Activated naive CD4-positive, alpha-beta T cell treated with anti-CD3 and anti-CD28 coated beads, Interleukin-2, amount 10 ng/mL, durations not matched to agents 7 days and 5 days (primary cell): ENCODE results near the gene TRIML2.

ENCODE experiments used
- CTCF ChIA-PET: fragments of 350-600 bp; sonication (Branson Sonifier 250); formaldehyde crosslinking; loops from one replicate; lab custom pipeline; 2021; ENCODE audit warnings: antibody characterized with exemption; lab: Charles Lee
- DNase-seq: peaks from one replicate; pipeline ENCODE4 v3.0.0-alpha.2; 2020
- H3K27ac Mint-ChIP-seq: one replicate; pipeline ENCODE4 v1.8.0; 2021; ENCODE audit warnings: mild to moderate bottlenecking, moderate library complexity, mixed read lengths
- H3K27me3 Mint-ChIP-seq: one replicate; pipeline ENCODE4 v1.8.0; 2021; ENCODE audit warnings: mild to moderate bottlenecking, mixed read lengths
- H3K36me3 Mint-ChIP-seq: one replicate; pipeline ENCODE4 v1.8.0; 2021; ENCODE audit warnings: mixed read lengths
- H3K4me1 Mint-ChIP-seq: one replicate; pipeline ENCODE4 v1.8.0; 2021; ENCODE audit warnings: mixed read lengths
- H3K4me3 Mint-ChIP-seq: one replicate; pipeline ENCODE4 v1.8.0; 2021; ENCODE audit warnings: mild to moderate bottlenecking, moderate library complexity, mixed read lengths
- H3K9me3 Mint-ChIP-seq: one replicate; pipeline ENCODE4 v1.8.0; 2021; ENCODE audit warnings: mixed read lengths

The TRIML2 gene

DNA sequence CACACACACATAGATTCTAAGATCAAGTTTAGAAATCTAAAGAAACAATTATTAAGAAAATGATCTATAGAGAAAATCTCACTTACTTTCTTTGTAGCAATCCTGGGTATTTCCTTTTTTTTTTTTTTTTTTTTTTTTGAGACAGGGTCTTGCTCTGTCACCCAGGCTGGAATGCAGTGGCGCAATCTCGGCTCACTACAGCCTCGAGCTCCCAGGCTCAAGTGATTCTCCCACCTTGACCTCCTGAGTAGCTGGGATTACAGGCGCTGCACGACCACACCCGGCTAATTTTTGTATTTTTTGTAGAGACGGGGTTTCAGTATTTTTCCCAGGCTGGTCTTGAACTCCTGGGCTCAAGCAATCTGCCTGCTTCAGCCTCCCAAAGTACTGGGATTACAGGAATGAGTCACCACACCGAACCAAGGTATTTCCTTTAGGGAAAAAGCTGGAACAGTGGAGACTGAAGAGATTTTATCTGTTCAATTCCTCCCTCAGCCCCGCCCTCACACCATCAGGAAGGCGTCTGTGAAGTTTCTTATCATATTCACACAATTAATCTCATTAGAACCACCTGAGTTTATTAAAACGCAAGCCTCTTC, at the start of gene TRIML2:
Gene TRIML2 (minus strand): TSS at position 447 of the 599 bp plus-strand sequence. CDS start 4,235 bp downstream, outside the sequence.
- Mint-ChIP-seq H3K9me3 (peaks cover 21% of the 10 kb centered on the region), H3K36me3 (no peaks in the 10 kb centered on the region), H3K27ac (no peak within 1 kb of the TSS), H3K4me1 (no peaks in the 10 kb centered on the region), H3K4me3 (no peak within 1 kb of the TSS), H3K27me3 (no peaks in the 10 kb centered on the region)
- DNase-seq = no peak
- CTCF ChIA-PET = no interaction called here

DNA sequence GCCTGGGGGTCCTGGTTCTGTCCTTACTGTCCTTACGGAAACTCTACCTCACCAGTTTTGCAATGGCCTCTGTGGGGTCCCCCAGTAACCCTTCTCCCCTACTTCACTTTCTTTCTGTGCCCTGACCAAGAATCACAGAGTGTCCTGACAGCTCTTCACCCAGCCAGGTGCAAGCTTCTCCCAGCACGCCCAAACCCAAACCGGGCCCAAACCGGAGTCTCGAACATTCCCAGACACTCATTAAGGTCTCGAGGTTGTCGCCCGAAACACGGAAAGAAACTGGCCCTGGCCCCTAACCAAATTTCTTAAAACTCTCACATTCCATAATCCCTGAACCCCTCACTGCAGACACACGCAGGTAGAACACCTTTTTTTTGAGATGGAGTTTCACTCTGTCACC, 48.9 kb upstream of the TRIML2 start:
- Mint-ChIP-seq H3K9me3 (peaks cover 22% of the 10 kb centered on the region), H3K4me1 (no peaks in the 10 kb centered on the region), H3K36me3 (no peaks in the 10 kb centered on the region), H3K4me3 (no peak overlapping the region), H3K27me3 (no peaks in the 10 kb centered on the region), H3K27ac (no peak overlapping the region)
- DNase-seq = no peak
- CTCF ChIA-PET = no interaction called here

- H3K4me1 Mint-ChIP-seq = no peaks in the 10 kb centered on the region
- peaks cover 20% of the 10 kb centered on the region for H3K9me3 Mint-ChIP-seq
- H3K27me3 Mint-ChIP-seq = no peaks in the 10 kb centered on the region
- H3K4me3 Mint-ChIP-seq = no peak overlapping the region
- CTCF ChIA-PET = no interaction called here
- DNase-seq = no peak
- H3K27ac Mint-ChIP-seq = no peak overlapping the region
- no peaks in the 10 kb centered on the region for H3K36me3 Mint-ChIP-seq
Measured at GRCh38 chr4:188154668-188155405, 45.4 kb upstream of the TRIML2 start.

DNA sequence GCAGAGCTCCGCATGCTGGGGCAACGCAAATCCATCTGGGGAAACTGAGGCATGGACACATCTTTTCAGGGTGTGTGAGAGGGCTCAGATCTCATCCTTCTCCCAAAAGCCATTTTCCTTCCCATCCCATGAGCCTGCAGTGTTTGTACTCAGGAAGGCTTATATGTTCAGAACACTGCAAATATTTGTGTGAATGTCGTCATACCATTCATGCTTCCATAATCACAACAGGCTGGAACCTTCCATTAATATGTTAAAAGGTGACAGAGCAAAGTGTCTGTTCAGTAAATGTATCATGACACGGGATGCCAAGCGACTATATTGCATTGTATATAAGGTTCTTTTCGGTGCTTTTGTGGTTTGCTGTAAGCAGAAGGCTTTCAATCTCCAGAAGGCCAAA, 38.4 kb upstream of the TRIML2 start:
- DNase-seq = no peak
- no peaks in the 10 kb centered on the region for H3K27me3 Mint-ChIP-seq
- peaks cover 22% of the 10 kb centered on the region for H3K9me3 Mint-ChIP-seq
- CTCF ChIA-PET = no interaction called here
- no peaks in the 10 kb centered on the region for H3K36me3 Mint-ChIP-seq
- no peaks in the 10 kb centered on the region for H3K4me1 Mint-ChIP-seq
- H3K4me3 Mint-ChIP-seq = no peak overlapping the region
- no peak overlapping the region for H3K27ac Mint-ChIP-seq

- no peaks in the 10 kb centered on the region for H3K4me1 Mint-ChIP-seq
- H3K9me3 Mint-ChIP-seq = peaks cover 22% of the 10 kb centered on the region
- H3K27ac Mint-ChIP-seq = no peak overlapping the region
- CTCF ChIA-PET = no interaction called here
- no peak for DNase-seq
- H3K27me3 Mint-ChIP-seq = no peaks in the 10 kb centered on the region
- H3K4me3 Mint-ChIP-seq = no peak overlapping the region
- no peaks in the 10 kb centered on the region for H3K36me3 Mint-ChIP-seq
Measured at GRCh38 chr4:188147176-188147575, 37.8 kb upstream of the TRIML2 start.

DNA sequence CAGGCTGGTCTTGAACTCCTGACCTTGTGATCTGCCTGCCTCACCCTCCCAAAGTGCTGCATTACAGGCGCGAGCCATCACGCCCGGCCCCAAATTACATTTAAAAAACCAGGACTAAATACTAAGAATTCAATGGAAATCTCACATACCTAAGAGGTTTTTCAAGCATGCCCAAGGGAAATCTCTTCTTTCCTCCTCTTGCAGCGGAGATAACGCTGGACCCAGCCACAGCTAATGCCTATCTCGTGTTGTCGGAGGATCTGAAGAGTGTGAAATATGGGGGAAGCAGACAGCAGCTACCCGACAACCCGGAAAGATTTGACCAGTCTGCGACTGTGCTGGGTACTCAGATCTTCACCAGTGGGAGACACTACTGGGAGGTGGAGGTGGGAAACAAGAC, 37.2 kb upstream of the TRIML2 start:
- H3K27me3 Mint-ChIP-seq = no peaks in the 10 kb centered on the region
- H3K9me3 Mint-ChIP-seq = peaks cover 22% of the 10 kb centered on the region
- H3K4me3 Mint-ChIP-seq = no peak overlapping the region
- DNase-seq = no peak
- no peaks in the 10 kb centered on the region for H3K4me1 Mint-ChIP-seq
- CTCF ChIA-PET = no interaction called here
- no peaks in the 10 kb centered on the region for H3K36me3 Mint-ChIP-seq
- H3K27ac Mint-ChIP-seq = no peak overlapping the region

GRCh38 chr4:188145601-188146000, 36.2 kb upstream of the TRIML2 start:
- no peak overlapping the region for H3K27ac Mint-ChIP-seq
- H3K27me3 Mint-ChIP-seq = no peaks in the 10 kb centered on the region
- no peaks in the 10 kb centered on the region for H3K36me3 Mint-ChIP-seq
- CTCF ChIA-PET = no interaction called here
- H3K4me1 Mint-ChIP-seq = no peaks in the 10 kb centered on the region
- H3K9me3 Mint-ChIP-seq = peaks cover 23% of the 10 kb centered on the region
- H3K4me3 Mint-ChIP-seq = no peak overlapping the region
- no peak for DNase-seq

DNA sequence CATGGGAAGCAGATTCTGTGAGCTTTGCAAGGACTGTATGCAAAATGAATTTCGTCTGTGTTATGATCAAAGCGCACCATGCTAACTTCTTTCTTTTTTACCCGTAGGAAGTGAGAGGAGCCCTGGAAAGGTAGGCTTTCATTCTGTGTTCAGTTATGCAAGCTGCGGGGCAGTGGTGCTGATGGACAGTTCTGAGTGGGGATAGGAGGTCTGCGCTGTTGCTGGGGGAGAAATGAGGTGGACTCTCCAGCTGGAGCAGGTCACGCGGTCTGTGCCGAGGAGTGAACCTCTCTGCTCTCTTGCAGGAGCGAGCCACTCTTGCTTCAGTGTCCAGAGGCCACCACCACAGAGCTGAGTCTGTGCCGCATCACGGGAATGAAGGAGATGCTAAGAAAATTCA, 34.3 kb upstream of the TRIML2 start:
- no peaks in the 10 kb centered on the region for H3K27me3 Mint-ChIP-seq
- DNase-seq = no peak
- CTCF ChIA-PET = no interaction called here
- H3K27ac Mint-ChIP-seq = no peak overlapping the region
- no peak overlapping the region for H3K4me3 Mint-ChIP-seq
- H3K4me1 Mint-ChIP-seq = no peaks in the 10 kb centered on the region
- no peaks in the 10 kb centered on the region for H3K36me3 Mint-ChIP-seq
- peaks cover 18% of the 10 kb centered on the region for H3K9me3 Mint-ChIP-seq

DNA sequence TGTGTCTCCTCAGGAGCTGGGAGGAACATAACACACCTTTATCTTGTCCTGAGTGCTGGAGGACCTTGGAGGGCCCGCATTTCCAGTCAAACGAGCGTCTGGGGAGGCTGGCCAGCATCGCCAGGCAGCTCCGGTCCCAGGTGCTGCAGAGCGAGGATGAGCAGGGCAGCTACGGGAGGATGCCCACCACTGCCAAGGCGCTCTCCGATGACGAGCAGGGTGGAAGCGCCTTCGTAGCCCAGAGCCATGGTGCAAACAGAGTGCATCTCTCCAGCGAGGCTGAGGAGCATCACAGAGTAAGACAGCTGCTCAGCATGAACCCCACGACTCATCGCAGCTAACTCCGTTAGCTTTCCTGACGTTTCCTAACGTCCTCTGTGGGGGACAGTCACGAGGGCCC, 30.3 kb upstream of the TRIML2 start:
- no peak for DNase-seq
- Mint-ChIP-seq H3K9me3 (peaks cover 15% of the 10 kb centered on the region), H3K4me1 (no peaks in the 10 kb centered on the region), H3K36me3 (no peaks in the 10 kb centered on the region), H3K27me3 (no peaks in the 10 kb centered on the region), H3K4me3 (no peak overlapping the region), H3K27ac (no peak overlapping the region)
- CTCF ChIA-PET = no interaction called here

DNA sequence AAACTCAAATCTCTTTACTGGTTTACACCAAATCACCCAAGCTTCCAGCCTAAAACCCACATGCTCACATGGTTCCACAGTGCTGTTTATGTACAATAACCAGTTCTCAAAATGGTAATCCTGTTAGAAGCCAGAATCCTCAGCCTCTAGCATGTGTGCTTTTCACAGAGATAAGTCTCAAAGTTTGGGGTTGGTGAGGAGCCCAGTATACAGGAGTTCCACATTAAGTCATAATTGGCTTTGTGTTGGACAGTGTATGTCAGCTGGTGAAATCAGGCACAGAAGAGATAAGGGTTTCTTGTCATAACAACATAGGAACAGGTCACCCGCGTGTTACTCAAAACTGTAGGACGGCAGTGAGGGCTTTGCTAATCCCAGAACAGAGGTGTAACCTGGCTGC, 29.7 kb upstream of the TRIML2 start, which contains the start of gene TRIML1:
Gene TRIML1 (plus strand): TSS at position 301 of the 400 bp plus-strand sequence. CDS start 118 bp downstream, outside the sequence.
- no peaks in the 10 kb centered on the region for H3K36me3 Mint-ChIP-seq
- H3K27me3 Mint-ChIP-seq = no peaks in the 10 kb centered on the region
- H3K4me3 Mint-ChIP-seq = no peak within 1 kb of the TSS
- H3K4me1 Mint-ChIP-seq = no peaks in the 10 kb centered on the region
- peaks cover 14% of the 10 kb centered on the region for H3K9me3 Mint-ChIP-seq
- H3K27ac Mint-ChIP-seq = no peak within 1 kb of the TSS
- CTCF ChIA-PET = no interaction called here
- no peak for DNase-seq

- no peaks in the 10 kb centered on the region for H3K4me1 Mint-ChIP-seq
- peaks cover 10% of the 10 kb centered on the region for H3K9me3 Mint-ChIP-seq
- H3K27me3 Mint-ChIP-seq = no peaks in the 10 kb centered on the region
- CTCF ChIA-PET = no interaction called here
- DNase-seq = no peak
- H3K27ac Mint-ChIP-seq = no peak overlapping the region
- no peaks in the 10 kb centered on the region for H3K36me3 Mint-ChIP-seq
- H3K4me3 Mint-ChIP-seq = no peak overlapping the region
Measured at GRCh38 chr4:188138227-188138626, 28.8 kb upstream of the TRIML2 start.

DNA sequence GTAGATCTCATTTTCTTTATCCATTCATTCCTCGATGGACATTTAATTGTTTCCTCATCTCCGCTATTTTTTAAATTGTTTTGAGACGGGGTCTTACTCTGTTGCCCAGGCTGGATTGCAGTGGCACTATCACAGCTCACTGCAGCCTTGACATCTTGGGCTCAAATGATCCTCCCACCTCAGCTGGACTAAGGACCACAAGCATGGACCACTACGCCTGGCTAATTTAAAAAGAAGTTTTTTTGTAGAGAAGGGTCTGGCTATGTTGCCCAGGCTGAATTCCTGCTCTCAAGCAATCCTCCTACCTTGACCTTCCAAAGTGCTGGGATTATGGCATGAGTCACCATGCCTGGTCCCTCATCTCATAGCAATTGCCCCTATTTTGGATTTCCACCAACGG, 22.8 kb upstream of the TRIML2 start:
- H3K4me1 Mint-ChIP-seq = no peaks in the 10 kb centered on the region
- DNase-seq = no peak
- no peak overlapping the region for H3K4me3 Mint-ChIP-seq
- H3K9me3 Mint-ChIP-seq = peaks cover 24% of the 10 kb centered on the region
- CTCF ChIA-PET = no interaction called here
- H3K27me3 Mint-ChIP-seq = no peaks in the 10 kb centered on the region
- no peaks in the 10 kb centered on the region for H3K36me3 Mint-ChIP-seq
- H3K27ac Mint-ChIP-seq = no peak overlapping the region

DNA sequence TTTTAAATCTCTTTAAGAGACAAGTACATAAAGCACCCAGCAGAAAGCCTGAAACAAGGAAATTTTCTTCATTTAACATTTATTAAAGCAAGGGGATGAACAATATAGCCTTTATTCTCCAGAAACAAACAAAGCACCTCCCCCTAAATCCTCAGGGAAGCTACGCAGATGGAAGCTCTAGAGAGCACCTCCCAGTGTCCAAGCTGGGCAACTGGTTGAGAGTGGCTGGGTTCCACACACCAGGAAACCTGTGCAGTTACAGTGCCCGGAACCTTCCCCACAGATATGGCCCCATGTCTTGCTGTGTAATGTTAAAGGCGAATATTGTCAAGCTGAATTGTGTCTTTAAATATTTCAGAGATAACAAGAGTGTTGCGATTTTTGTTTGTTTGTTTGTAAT, 21.0 kb upstream of the TRIML2 start:
- Mint-ChIP-seq H3K4me1 (no peaks in the 10 kb centered on the region), H3K36me3 (no peaks in the 10 kb centered on the region), H3K9me3 (peaks cover 31% of the 10 kb centered on the region), H3K27me3 (no peaks in the 10 kb centered on the region), H3K27ac (no peak overlapping the region), H3K4me3 (no peak overlapping the region)
- DNase-seq = no peak
- CTCF ChIA-PET = interaction anchor here (0.7 kb wide), 1 partner anchor 525 kb away, joined by 3 read pairs; no protein-coding TSS in a partner anchor

GRCh38 chr4:188127214-188127874, 17.9 kb upstream of the TRIML2 start:
- DNase-seq = no peak
- CTCF ChIA-PET = no interaction called here
- H3K27ac Mint-ChIP-seq = no peak overlapping the region
- H3K27me3 Mint-ChIP-seq = no peaks in the 10 kb centered on the region
- H3K9me3 Mint-ChIP-seq = peaks cover 30% of the 10 kb centered on the region
- H3K4me1 Mint-ChIP-seq = no peaks in the 10 kb centered on the region
- no peak overlapping the region for H3K4me3 Mint-ChIP-seq
- H3K36me3 Mint-ChIP-seq = no peaks in the 10 kb centered on the region

- Mint-ChIP-seq H3K27me3 (no peaks in the 10 kb centered on the region), H3K9me3 (peaks cover 31% of the 10 kb centered on the region), H3K4me1 (no peaks in the 10 kb centered on the region), H3K4me3 (no peak overlapping the region), H3K36me3 (no peaks in the 10 kb centered on the region), H3K27ac (no peak overlapping the region)
- CTCF ChIA-PET = no interaction called here
- DNase-seq = no peak
Measured at GRCh38 chr4:188121530-188121929, 12.1 kb upstream of the TRIML2 start.
